ENCODE results near the gene TBX21.

TBX21 gene

DNA sequence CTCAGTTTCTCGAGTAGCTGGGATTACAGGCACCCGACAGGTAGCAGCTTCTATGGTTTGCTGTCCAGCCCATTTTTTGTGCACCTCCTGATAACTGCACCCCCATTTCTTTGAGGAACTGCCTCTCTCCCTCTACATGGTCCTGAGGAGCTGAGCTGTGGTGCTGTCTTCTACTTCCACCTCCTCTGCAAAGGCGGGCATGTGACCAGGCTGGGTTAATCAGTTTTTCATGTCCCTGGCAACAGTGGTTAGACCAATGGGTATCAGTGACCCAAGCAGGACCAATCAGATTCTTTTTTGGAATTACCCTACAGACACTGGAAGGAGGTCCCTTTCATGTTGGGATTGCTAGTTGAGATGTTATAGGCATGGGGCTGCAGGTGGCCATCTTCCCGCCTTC lies 41.3 kb downstream of the TBX21 start:
- DNase-seq (ENCODE audit: low spot score) = no peak

DNA sequence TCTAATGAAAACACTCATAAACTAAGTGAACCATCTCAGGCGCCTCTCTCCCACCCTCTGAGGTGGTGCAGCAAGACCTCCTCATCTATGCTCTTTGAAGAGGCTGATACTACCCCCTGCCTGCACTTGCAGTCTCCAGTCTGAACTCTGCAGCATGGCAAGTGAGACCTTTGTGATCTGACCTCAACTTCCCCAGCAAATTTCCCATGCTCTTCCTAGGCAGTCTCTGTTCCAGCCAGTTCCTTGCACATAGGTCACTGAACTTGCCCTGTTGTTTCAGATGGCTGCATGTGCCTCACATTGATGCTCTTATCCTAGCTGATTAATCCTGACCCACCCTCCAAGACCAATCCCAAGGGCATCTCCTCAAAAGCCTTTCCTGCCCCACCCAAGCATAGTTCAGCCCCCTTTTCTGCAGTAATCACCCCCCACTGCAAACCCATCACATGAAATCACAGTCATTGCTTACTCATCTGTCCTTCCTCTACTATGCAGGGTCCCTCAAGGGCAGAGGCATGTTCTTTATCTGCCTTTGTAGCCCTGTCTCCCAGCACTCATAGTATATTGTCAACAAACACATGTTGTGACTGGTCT lies 42.0 kb downstream of the TBX21 start:
- no peak for DNase-seq (ENCODE audit: low spot score)

DNA sequence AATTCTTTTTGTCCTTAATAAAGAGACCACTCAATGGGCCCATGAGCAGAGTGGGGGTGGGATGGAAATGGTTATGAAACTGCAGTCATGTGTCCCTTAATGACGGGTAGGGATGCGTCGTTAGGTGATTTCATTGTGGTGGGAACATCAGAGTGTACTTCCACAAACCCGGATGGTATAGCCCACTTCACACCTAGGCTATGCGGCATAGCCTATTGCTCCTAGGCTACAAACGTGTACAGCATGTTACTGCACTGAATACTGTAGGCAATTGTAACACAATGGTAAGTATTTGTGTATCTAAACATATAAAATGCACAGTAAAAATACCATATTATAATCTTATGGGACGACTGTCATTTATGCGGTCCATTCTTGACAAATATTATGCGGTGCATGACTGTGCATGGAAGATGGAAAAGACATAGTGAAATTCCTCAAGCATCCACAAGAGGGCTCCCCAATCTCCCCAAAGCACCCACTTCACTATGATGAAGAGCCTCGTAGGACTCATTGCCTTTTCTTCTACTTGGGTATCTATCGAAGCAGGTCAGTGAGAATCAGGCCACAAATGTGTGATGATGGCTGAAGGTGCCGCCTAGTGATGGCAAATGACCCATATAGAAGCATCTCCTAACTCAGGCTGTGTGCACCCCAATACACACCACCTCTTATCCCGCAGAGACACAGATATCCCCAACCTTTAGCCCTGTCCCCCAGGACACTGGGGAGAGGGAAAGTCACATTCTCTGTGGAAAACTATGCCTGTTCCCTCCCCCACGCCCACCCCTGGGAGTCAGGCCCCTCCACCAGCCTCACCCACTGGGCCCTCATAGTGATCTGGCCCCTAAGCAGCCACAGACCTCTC lies 43.5 kb downstream of the TBX21 start:
- DNase-seq (ENCODE audit: low spot score) = no peak

DNA sequence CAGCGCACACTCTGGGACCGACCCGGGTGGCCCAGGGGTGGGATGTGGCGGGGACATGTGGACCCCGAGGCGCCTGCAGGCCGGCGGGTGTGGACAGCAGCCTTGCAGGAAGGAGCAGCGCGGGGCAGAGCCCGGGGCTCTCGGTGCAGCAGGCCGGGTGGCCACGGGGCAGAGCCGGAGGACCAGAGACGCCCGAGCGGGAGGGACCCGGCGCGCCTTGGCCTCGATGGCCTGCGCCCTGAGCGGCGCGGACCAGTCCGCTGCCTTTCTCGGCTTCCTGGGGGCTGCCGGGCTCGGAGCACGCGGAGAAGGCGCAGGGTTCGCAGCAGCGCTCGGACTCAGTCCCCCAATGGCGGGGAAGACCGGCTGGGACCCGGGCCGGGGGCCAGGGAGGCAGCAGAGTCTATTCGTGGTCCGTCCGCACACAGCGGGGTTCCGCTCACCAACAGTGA lies 45.2 kb downstream of the TBX21 start:
- DNase-seq (ENCODE audit: low spot score) = no peak

DNA sequence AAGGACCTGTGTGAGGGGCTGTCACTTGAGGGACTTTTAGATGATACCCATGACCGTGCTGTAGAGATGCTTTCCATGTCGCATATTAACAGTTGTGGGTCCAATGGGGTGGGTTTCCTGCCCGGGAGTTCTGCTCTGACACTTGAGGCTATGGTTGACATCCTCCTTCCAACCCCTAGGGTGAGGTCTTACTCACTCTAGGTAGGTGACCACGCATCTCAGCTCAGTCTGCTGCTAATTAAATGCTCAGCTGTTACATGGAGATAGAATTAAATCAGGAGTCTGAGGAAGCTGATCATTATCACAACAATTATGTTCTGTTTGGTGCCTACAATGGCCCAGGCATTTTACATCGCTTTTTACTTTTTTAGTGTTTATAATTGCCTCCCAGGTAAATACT lies 48.4 kb downstream of the TBX21 start:
- DNase-seq (ENCODE audit: low spot score) = no peak

DNA sequence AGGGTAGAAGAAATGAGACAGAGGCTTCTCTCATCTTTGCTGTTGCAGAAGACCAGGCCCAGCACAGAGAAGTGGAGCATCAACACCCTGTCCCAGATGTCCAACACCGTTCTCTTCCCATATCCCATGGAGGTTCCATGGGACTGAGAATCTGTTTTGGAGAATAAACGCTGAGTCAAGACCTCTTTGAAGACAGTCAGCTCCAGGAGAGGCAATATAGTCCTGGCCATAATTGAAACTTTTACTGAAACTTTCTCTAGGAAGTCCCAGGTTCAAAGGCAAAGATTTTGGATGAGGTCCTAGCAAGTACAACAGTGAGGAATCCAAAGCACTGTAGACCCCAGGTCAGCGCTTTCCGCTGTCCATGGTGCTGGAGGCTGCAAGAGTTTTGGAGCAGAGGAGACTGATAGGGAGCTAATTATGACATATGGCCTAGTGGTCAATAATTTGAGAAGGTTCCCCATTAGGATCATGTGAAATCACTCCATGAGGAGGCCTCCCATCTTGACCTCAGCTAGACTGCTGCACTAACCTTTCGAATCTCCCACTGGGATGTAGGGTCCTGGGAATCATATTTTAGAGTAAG lies 52.6 kb downstream of the TBX21 start:
- no peak for DNase-seq (ENCODE audit: low spot score)

DNA sequence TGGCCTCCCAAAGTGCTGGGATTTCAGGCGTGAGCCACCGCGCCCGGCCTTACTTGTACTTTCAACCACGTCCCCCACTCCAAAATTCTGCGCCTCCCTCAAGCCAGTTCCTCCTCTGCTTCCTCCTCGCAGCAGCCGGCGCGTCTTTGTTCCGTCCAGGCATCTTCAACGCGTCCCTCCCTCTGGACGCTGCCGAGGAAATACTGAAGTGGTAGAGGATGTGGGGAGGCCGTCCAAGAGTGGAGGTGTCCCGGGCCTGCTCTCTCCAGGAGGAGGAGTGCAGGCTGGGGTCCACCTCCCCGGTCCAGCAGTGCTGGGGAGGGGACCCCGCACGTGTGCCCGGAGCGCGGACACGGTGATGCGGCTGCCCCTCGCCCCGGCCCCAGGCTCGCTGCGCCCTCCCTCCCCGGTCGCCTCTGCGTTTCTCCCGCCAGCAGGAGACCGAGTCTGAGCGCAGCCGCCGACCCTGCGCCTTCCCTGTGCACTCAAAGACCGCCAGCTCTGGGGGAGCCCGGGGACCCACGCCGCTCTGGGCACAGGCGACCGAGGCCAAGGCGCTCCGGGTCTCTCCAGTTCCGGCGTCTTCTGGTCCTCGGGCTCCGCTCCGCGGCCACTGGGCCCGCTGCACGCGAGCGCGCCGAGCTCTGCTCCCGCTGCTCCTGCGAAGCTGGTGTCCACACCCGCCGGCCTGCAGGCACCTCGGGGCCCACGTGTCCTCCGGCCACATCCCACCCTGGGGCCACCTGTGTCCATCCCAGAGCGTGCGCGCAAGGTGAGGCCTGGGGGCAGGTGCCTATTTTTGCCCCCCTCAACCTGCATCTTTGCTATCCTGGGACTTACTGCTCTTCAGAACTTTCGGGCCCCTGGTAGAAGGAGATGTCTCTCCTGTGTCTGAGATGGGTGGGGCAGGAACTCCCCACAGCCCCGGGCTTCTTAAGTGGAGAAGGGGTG lies 56.9 kb downstream of the TBX21 start:
- DNase-seq (ENCODE audit: low spot score) = no peak

DNA sequence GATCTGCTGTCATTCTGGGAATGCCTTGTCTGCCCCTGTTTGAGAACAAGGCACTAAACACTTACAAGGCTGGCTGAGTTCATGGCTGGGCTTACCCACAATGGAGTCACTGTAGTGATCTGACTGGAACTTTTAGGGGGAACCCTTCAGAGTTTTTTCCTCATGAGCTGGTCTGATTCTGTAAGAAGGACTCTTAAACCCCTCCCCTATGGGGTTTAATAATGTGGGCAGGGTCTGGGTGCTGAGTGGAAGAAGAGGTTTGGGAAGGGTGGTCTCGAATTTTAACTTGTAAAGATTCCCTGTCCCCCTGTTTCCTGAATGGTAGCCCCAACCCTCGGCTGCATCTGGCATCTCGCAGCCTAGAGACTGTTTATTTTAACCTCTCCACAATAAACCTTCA lies 58.0 kb downstream of the TBX21 start:
- no peak for DNase-seq (ENCODE audit: low spot score)

DNA sequence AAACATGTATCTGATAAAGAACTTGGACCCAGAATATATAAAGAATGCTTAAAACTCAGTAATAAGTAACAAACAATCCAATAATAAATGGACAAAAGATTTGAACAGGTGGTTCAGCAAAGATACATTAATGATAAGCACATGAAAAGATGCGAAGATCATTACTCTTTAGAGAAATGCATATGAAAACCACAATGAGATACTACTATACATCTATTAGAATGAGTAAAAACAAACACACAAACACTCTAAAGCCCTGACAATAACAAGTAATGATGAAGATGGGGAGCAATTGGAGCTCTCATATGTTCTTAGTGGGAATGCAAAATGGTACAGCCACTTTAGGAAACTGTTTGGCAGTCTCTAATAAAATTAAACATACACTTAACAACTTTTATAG lies 59.4 kb downstream of the TBX21 start:
- DNase-seq (ENCODE audit: low spot score) = no peak

DNA sequence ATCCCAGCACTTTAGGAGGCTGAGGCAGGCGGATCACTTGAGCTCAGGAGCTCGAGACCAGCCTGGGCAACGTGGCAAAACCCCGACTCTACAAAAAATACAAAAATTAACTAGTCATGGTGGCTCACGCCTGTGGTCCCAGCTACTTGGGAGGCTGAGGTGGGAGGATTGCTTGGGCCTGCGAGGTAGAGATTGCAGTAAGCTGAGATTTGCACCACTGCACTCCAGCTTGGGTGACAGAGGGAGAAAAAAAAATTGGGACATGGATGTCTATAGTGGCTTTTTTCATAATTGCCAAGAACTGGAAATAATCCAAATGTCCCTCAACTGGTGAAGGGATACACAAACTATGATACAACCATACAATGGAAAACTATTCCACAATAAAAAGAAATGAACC lies 59.9 kb downstream of the TBX21 start:
- no peak for DNase-seq (ENCODE audit: low spot score)

Measured in left forelimb (tissue), 1 donor.